ENCODE data around the gene NBEAL2.
A peak's percentile ranks its signal among the peaks of the same experiment; 100 is the strongest.

Gene NBEAL2

GRCh38 chr3:46978985-46979944 lies at the start of gene NBEAL2:
Gene NBEAL2, plus strand, starts transcription at chr3:46979666. Its CDS starts 196 bp downstream, at chr3:46979862.
- DNase-seq (ENCODE audit: extremely low spot score), result peak; percentile 86
- CTCF ChIA-PET, result interaction anchor here (0.6 kb wide), 1 partner anchor 92 kb away, joined by 3 read pairs; no protein-coding TSS in a partner anchor
- TF ChIP-seq L3MBTL2 (conservative IDR thresholded peaks at IDR 0.05) (peak; percentile 93), ZNF384 (IDR thresholded peaks at IDR 0.05) (no peak), HDGF (IDR thresholded peaks at IDR 0.05; ENCODE audit: borderline replicate concordance) (peak; percentile 95; the same call in 1 of the 2 replicates), SP1 (IDR thresholded peaks at IDR 0.05) (no peak)
- POLR2A ChIA-PET, result interaction anchor here (0.6 to 3.3 kb wide), 13 partner anchors 11 to 401 kb away, joined by 3 to 14 read pairs (median 4); partner anchors contain the start of gene PTPN23

GRCh38 chr3:46930166-46930944 lies 49.1 kb upstream of the NBEAL2 start:
- CTCF ChIA-PET, result interaction anchor here (0.7 kb wide), 1 partner anchor 12 kb away, joined by 3 read pairs; no protein-coding TSS in a partner anchor
- no peak for DNase-seq (ENCODE audit: extremely low spot score)
- POLR2A ChIA-PET, result interaction anchor here (0.8 kb wide), 1 partner anchor 79 kb away, joined by 3 read pairs; no protein-coding TSS in a partner anchor
- TF ChIP-seq FOXK2 (IDR thresholded peaks at IDR 0.05), result no peak
- TF ChIP-seq NFRKB (IDR thresholded peaks at IDR 0.05), result no peak
- TF ChIP-seq BHLHE40 (IDR thresholded peaks at IDR 0.05; ENCODE audit: borderline replicate concordance), result no peak
- no peak for TF ChIP-seq FOXA1 (IDR thresholded peaks at IDR 0.05)
- no peak for TF ChIP-seq SP1 (IDR thresholded peaks at IDR 0.05)
- TF ChIP-seq HDGF (IDR thresholded peaks at IDR 0.05; ENCODE audit: borderline replicate concordance), result no peak
- no peak for TF ChIP-seq ELF4 (IDR thresholded peaks at IDR 0.05)
- TF ChIP-seq ZNF384 (IDR thresholded peaks at IDR 0.05), result no peak
- TF ChIP-seq TARDBP (IDR thresholded peaks at IDR 0.05), result no peak
- TF ChIP-seq SUZ12 (IDR thresholded peaks at IDR 0.05), result no peak
- no peak for TF ChIP-seq L3MBTL2 (conservative IDR thresholded peaks at IDR 0.05)

- DNase-seq (ENCODE audit: extremely low spot score), result no peak
- ChIA-PET CTCF (interaction anchor here (0.6 to 0.7 kb wide), 3 partner anchors 11 to 858 kb away, joined by 3 to 6 read pairs (median 4); no protein-coding TSS in a partner anchor), POLR2A (interaction anchor here (0.8 kb wide), 1 partner anchor 78 kb away, joined by 3 read pairs; no protein-coding TSS in a partner anchor)
- no peak for TF ChIP-seq FOXM1 (IDR thresholded peaks at IDR 0.05; ENCODE audit: borderline replicate concordance)
- no peak for TF ChIP-seq LEF1 (IDR thresholded peaks at IDR 0.05; ENCODE audit: borderline replicate concordance)
- TF ChIP-seq ZNF384 (IDR thresholded peaks at IDR 0.05), result no peak
- TF ChIP-seq ARNT (IDR thresholded peaks at IDR 0.05), result no peak
- no peak for TF ChIP-seq SP1 (IDR thresholded peaks at IDR 0.05)
- no peak for TF ChIP-seq BHLHE40 (IDR thresholded peaks at IDR 0.05; ENCODE audit: borderline replicate concordance)
- TF ChIP-seq FOXK2 (IDR thresholded peaks at IDR 0.05), result no peak
- TF ChIP-seq HDGF (IDR thresholded peaks at IDR 0.05; ENCODE audit: borderline replicate concordance), result no peak
- no peak for TF ChIP-seq NFRKB (IDR thresholded peaks at IDR 0.05)
- no peak for TF ChIP-seq SUZ12 (IDR thresholded peaks at IDR 0.05)
- no peak for TF ChIP-seq L3MBTL2 (conservative IDR thresholded peaks at IDR 0.05)
- no peak for TF ChIP-seq PKNOX1 (IDR thresholded peaks at IDR 0.05)
- TF ChIP-seq CTBP1 (IDR thresholded peaks at IDR 0.05; ENCODE audit: borderline replicate concordance), result no peak
- TF ChIP-seq ELF4 (IDR thresholded peaks at IDR 0.05), result no peak
- no peak for TF ChIP-seq TARDBP (IDR thresholded peaks at IDR 0.05)
- TF ChIP-seq FOXA1 (IDR thresholded peaks at IDR 0.05), result no peak
Measured at GRCh38 chr3:46930945-46931403, 48.5 kb upstream of the NBEAL2 start.

- no peak for TF ChIP-seq CTBP1 (IDR thresholded peaks at IDR 0.05; ENCODE audit: borderline replicate concordance)
- TF ChIP-seq LEF1 (IDR thresholded peaks at IDR 0.05; ENCODE audit: borderline replicate concordance), result no peak
- TF ChIP-seq L3MBTL2 (conservative IDR thresholded peaks at IDR 0.05), result no peak
- no peak for TF ChIP-seq ZNF384 (IDR thresholded peaks at IDR 0.05)
- no peak for TF ChIP-seq FOXA1 (IDR thresholded peaks at IDR 0.05)
- no peak for TF ChIP-seq HDGF (IDR thresholded peaks at IDR 0.05; ENCODE audit: borderline replicate concordance)
- TF ChIP-seq PKNOX1 (IDR thresholded peaks at IDR 0.05), result no peak
- TF ChIP-seq ELF4 (IDR thresholded peaks at IDR 0.05), result no peak
- no peak for TF ChIP-seq FOXK2 (IDR thresholded peaks at IDR 0.05)
- TF ChIP-seq SP1 (IDR thresholded peaks at IDR 0.05), result no peak
- no peak for TF ChIP-seq NFRKB (IDR thresholded peaks at IDR 0.05)
- TF ChIP-seq SUZ12 (IDR thresholded peaks at IDR 0.05), result no peak
- no peak for TF ChIP-seq ARNT (IDR thresholded peaks at IDR 0.05)
- no peak for TF ChIP-seq BHLHE40 (IDR thresholded peaks at IDR 0.05; ENCODE audit: borderline replicate concordance)
- TF ChIP-seq FOXM1 (IDR thresholded peaks at IDR 0.05; ENCODE audit: borderline replicate concordance), result no peak
- no peak for TF ChIP-seq TARDBP (IDR thresholded peaks at IDR 0.05)
- ChIA-PET POLR2A (interaction anchor here (0.8 kb wide), 1 partner anchor 78 kb away, joined by 3 read pairs; no protein-coding TSS in a partner anchor), CTCF (interaction anchor here (0.6 kb wide), 2 partner anchors 12 to 857 kb away, joined by 4 to 6 read pairs; no protein-coding TSS in a partner anchor)
- no peak for DNase-seq (ENCODE audit: extremely low spot score)
Measured at GRCh38 chr3:46931631-46932331, 47.7 kb upstream of the NBEAL2 start.

All from HEK293T (cell line).